ENCODE results near the gene DNAH11. TPM values are rescaled to one million over a fixed set of nuclear protein-coding genes. Genes with fewer than 3 reads are reported as not detected.

DNAH11 gene
- total and polyA plus RNA-seq, 3 donors from 2014 or later = 4.9 to 19.3 (median 14.2) TPM

DNA sequence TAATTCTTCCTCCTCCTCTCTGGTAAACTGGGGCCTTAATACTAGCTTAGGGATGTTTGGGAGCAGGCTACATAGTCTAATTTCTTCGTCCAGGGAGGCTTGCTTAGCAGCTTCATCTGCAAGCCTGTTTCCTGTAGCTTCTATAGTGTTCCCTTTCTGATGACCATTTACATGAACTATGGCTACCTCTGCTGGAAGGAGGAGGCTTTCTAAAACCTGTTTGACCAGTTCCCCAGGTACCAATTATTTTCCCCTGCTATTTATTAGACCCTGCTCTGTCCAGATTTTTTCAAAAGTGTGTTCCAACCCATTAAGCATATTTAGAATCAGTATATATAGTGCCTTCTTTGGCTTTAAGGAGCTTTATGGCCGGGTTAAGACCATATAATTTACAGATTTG is 38.8 kb upstream of the DNAH11 start:
- H3K27me3 ChIP-seq = no peaks in the 10 kb centered on the region
- no peaks in the 10 kb centered on the region for H3K36me3 ChIP-seq (ENCODE audit: low read depth, missing control alignments)
- H3K4me1 ChIP-seq = no peaks in the 10 kb centered on the region
- no peak overlapping the region for H3K27ac ChIP-seq
- no peak for DNase-seq
- no peak overlapping the region for H3K4me3 ChIP-seq
- TF ChIP-seq, protein P1, sequence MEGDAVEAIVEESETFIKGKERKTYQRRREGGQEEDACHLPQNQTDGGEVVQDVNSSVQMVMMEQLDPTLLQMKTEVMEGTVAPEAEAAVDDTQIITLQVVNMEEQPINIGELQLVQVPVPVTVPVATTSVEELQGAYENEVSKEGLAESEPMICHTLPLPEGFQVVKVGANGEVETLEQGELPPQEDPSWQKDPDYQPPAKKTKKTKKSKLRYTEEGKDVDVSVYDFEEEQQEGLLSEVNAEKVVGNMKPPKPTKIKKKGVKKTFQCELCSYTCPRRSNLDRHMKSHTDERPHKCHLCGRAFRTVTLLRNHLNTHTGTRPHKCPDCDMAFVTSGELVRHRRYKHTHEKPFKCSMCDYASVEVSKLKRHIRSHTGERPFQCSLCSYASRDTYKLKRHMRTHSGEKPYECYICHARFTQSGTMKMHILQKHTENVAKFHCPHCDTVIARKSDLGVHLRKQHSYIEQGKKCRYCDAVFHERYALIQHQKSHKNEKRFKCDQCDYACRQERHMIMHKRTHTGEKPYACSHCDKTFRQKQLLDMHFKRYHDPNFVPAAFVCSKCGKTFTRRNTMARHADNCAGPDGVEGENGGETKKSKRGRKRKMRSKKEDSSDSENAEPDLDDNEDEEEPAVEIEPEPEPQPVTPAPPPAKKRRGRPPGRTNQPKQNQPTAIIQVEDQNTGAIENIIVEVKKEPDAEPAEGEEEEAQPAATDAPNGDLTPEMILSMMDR (IDR thresholded peaks at IDR 0.05) = no peak
- no peak for TF ChIP-seq POLR2A (IDR thresholded peaks at IDR 0.05)
- no peaks in the 10 kb centered on the region for H3K9me3 ChIP-seq
- intact Hi-C loops (cut with DNase I; ENCODE audit: low total_unique reads) = no loop called here
- WGBS, 2 donors = 94 to 98% methylated on average over 2 of the region's 2 CpGs

DNA sequence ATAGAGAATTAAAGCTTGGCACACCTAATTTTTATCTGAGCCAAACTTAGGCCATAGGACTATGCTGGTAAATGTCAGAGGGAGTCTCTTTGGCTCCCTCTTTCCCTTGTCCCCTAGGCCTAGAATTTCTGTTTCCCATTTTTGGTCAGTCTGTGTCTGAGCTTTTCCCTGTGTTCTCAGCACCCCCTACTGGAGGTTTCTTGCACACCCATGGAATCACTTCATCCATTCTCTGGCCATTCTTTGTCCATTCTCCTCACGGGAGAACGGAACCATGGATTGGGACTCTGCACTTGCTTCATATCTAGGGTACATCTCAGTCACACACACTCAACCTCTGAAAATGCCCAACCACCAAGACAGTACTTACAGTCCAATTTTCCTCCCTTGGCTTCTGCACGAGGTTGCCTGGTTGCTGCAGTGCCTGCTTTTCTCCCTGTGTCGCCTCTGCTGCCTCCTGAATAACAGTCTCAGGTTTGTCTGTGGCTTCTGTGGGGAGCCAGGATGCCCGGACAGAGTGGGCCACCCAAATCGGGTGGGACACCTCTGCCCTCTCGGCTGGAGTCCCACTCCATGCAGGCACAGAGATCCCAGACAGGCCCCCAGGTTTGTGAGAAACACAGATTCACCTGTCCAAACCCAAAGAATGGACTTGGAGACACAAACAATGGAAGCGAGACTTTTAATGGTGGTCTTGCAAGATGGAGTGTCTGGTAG is 35.1 kb upstream of the DNAH11 start:
- H3K27ac ChIP-seq = no peak overlapping the region
- no peaks in the 10 kb centered on the region for H3K27me3 ChIP-seq
- intact Hi-C loops (cut with DNase I; ENCODE audit: low total_unique reads) = no loop called here
- WGBS, 2 donors = 90 to 96% methylated on average over 7 to 8 of the region's 8 CpGs
- H3K4me3 ChIP-seq = no peak overlapping the region
- no peaks in the 10 kb centered on the region for H3K4me1 ChIP-seq
- TF ChIP-seq, protein P1 (IDR thresholded peaks at IDR 0.05) = peak; percentile 12 to 45 (median 41)
- TF ChIP-seq POLR2A (IDR thresholded peaks at IDR 0.05) = no peak
- no peaks in the 10 kb centered on the region for H3K9me3 ChIP-seq
- DNase-seq = peak; percentile 59
- H3K36me3 ChIP-seq (ENCODE audit: low read depth, missing control alignments) = no peaks in the 10 kb centered on the region

DNA sequence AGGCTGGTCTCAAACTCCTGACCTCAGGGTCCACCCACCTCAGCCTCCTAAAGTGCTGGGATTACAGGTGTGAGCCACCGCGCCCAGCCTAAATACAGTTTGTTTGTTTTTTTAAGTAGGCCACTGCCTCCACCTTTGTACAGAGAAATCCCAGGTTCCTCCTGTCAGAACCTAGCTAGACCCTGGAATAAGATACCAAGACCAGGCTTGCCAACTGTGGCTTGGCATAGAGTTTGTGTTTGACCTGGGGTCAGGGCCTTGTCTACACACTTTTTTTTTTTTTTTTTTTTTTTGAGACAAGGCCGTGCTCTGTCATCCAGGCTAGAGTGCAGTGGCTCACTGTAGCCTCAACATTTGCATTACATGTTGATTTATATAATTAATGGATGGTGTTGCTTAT is 34.3 kb upstream of the DNAH11 start:
- no peak for DNase-seq
- intact Hi-C loops (cut with DNase I; ENCODE audit: low total_unique reads) = no loop called here
- no peaks in the 10 kb centered on the region for H3K4me1 ChIP-seq
- H3K36me3 ChIP-seq (ENCODE audit: low read depth, missing control alignments) = no peaks in the 10 kb centered on the region
- H3K9me3 ChIP-seq = no peaks in the 10 kb centered on the region
- no peak for TF ChIP-seq POLR2A (IDR thresholded peaks at IDR 0.05)
- TF ChIP-seq, protein P1 (IDR thresholded peaks at IDR 0.05) = no peak
- 93 to 94% methylated on average over 3 of the region's 3 CpGs for WGBS, 2 donors
- no peak overlapping the region for H3K27ac ChIP-seq
- H3K27me3 ChIP-seq = no peaks in the 10 kb centered on the region
- H3K4me3 ChIP-seq = no peak overlapping the region

DNA sequence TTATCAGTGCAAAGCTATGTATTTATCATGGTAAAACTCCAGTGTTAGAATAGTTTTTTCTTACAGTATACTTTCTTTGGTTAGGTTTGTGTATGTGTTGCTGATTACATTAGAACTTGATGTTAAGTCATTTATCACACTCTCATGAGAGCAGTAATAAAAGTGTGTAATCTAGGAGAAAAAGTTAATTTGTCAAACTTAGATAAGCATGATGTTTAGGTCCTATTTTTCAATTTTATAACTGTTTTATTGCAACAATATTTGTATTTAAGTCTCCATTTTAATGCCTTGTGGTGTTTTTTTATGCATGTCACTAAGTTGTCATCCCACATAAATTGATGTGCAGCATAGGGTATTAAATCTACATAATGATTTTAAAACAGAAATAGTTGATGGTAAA is 28.8 kb upstream of the DNAH11 start:
- H3K27me3 ChIP-seq = no peaks in the 10 kb centered on the region
- no peak overlapping the region for H3K4me3 ChIP-seq
- H3K4me1 ChIP-seq = no peaks in the 10 kb centered on the region
- intact Hi-C loops (cut with DNase I; ENCODE audit: low total_unique reads) = no loop called here
- TF ChIP-seq POLR2A (IDR thresholded peaks at IDR 0.05) = no peak
- TF ChIP-seq, protein P1 (IDR thresholded peaks at IDR 0.05) = no peak
- no peak for DNase-seq
- H3K9me3 ChIP-seq = no peaks in the 10 kb centered on the region
- H3K27ac ChIP-seq = no peak overlapping the region
- H3K36me3 ChIP-seq (ENCODE audit: low read depth, missing control alignments) = no peaks in the 10 kb centered on the region

DNA sequence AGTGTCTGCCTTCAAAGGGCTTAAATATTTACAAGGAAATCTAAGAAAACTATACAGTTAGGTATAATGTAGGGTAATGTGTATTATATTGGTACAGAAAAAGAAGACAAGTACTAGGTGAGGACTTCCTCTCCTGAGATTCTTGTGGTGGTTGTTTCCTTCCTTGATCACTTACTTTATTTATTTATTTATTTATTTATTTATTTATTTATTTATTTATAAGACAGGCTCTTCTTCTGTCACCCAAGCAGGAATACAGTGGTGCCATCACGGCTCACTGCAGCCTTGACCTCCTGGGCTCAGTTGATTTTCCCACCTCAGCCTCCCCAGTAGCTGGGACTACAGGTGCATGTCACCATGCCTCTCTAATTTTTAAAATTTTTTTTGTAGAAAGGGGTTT is 18.2 kb upstream of the DNAH11 start:
- whole genome bisulfite sequencing, 2 donors = 94 to 100% methylated on average over 1 of the region's 1 CpG
- no peaks in the 10 kb centered on the region for H3K36me3 ChIP-seq (ENCODE audit: low read depth, missing control alignments)
- TF ChIP-seq, protein P1 (IDR thresholded peaks at IDR 0.05) = no peak
- TF ChIP-seq POLR2A (IDR thresholded peaks at IDR 0.05) = no peak
- no peaks in the 10 kb centered on the region for H3K27me3 ChIP-seq
- no peak overlapping the region for H3K4me3 ChIP-seq
- H3K4me1 ChIP-seq = no peaks in the 10 kb centered on the region
- H3K9me3 ChIP-seq = no peaks in the 10 kb centered on the region
- intact Hi-C loops (cut with DNase I; ENCODE audit: low total_unique reads) = no loop called here
- no peak for DNase-seq
- H3K27ac ChIP-seq = no peak overlapping the region

All from testis (tissue), 3 donors.